ENCODE measurements around the gene POLR1C. TPM values are rescaled to one million over a fixed set of nuclear protein-coding genes. Genes with fewer than 3 reads are reported as not detected.
"Not testable (repeated sequence)": the region's sequence is repeated elsewhere in the genome, so short reads cannot be mapped to it uniquely, and the experiment has no call there.

Gene POLR1C
- total RNA-seq, 2 donors from 2014 or later, result 19.6 to 26.9 TPM

DNA sequence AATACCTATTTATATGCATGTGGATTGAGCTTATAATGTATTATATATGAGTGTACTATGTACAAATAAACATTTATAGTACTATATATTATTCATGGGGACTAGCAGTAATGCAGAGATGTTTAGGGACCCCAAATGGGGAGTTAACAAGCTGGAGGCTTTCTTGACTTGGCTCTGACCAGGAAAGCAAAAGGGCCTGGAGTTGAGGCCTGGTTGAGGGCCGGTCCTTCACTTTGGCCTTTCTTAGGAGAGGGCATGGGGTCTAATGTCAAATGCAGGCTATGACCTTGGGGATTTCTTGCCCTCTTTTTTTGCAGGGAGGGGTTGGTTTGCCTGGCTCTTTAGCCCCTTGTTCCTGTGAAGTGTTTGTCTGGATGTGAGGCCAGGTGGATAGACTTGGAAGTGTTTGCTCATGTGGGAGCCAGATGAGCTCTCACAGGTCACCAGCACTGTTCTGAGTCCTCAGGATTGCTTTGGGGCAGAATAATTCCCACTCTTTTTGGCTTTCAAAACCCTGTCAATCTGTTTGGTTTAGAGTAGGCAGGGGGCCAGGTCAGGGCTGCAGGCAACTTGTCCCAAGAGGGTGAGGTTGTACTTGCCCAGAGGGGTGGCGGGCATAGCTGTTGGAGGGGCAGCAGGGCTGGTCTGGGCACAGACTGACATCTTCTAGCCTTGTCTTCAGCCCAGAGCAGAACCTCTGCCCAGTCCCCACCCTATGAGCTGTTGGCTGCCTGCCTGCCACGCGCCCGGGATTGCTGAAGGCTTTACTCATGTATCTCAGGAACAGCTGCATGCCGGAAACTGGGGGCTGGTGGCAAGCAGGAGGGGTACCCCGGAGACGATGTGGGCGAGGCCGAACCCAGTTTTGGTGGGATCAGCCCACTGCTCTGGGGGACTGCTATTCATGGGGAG, 24.9 kb upstream of the POLR1C start:
- DNase-seq, result peak in 1 of 2 donors; percentile 70
- intact Hi-C loops (cut with DNase I, micrococcal nuclease), result no loop called here
- ATAC-seq, result peak; percentile 70

DNA sequence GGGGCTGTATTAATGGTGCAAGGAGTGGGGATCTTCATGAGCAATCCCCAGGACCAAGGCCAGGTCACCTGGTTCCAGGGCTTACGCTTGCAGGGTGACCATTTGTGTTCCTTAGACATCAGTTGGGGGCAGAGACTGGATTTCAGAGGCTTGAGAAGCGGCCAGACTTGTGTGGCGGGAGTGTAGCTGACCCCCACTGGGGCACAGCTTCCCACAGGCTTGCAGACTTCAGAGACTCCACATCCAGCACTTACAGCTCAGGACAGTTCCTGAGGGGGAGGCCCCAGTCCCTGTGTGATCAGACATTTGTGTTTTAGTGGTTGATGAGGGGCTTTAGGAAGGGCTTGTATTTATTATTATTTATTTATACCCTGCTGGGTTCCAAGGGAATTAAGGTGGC, 24.2 kb upstream of the POLR1C start:
- intact Hi-C loops (cut with DNase I, micrococcal nuclease), result no loop called here
- DNase-seq, result no peak
- no peak for ATAC-seq

DNA sequence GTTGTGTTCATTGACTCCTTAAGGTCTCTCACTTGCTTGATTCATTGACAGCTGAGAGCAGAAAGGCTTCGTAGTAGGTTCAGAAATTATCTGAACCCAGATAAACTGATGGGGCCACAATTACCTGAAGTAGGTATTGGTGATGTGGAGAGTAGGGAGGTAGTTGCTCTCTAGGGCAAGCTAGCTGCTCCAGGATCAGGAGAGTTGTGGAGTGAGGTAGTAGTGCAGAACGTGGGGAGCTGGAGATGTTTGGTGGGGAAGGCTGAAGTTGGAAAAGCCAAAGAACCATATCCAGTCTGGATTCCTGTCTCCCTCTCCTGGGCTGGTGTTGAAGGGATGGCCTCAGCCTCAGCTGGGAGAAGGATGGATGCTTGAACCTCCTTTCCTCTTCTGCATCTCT, 23.7 kb upstream of the POLR1C start:
- intact Hi-C loops (cut with DNase I, micrococcal nuclease), result no loop called here
- no peak for DNase-seq
- no peak for ATAC-seq

DNA sequence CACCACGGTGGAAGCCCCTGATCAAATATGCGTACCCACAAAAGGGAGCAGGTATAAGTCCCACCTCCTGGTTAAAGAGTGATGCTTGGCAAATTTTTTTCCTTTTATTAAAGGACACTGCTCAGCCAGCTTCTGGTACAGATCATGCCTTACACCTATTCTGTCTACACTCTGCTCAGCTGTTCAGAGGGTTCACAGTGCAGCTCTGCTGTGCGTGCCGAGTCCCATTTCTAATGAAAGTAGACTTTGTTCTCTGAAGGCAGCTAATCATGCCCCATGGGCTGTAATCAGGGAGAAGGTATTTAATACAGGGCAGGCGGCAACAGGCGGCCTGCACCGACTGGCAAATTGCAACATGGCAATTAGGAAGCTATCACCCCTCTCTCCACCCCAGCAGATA, 23.1 kb upstream of the POLR1C start:
- ATAC-seq (no peak), DNase-seq (no peak)
- intact Hi-C loops (cut with DNase I, micrococcal nuclease), result no loop called here

DNA sequence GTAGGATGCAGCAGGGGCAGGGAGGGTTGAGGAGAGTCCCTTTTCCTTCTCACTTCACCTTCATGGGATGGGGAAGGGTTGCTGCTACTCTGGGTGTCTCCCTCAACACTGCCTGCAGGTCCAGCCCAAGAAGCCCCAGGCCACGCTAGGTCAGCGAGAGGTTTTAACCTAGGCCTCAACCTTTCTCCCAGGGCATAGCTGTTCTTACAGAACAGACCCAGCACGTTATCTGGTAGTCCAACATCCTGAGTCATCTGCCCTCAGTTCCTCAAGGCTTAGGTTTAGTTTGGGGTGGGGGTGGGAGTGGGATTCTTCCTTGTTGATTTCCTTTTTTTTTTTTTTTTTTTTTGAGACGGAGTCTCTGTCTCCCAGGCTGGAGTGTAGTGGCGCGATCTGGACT, 22.6 kb upstream of the POLR1C start:
- intact Hi-C loops (cut with DNase I, micrococcal nuclease), result no loop called here
- no peak for ATAC-seq
- no peak for DNase-seq

DNA sequence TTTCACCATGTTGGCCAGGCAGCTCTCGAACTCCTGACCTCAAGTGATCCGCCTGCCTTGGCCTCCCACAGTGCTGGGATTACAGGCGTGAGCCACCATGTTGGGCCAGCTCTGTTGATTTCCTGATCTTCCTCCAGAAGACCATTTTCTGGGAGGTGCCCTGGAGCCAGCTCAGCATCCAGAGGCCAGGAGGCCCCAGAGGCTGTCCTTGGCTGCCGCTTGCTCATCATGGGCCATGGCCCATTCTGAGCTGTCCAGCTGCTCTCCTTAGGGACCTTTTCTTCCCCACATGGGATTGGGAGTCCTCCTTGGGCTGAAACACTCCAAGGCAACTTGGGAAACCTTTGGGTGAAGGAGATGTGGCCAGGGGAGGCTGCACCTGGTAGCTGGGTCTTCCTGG, 22.1 kb upstream of the POLR1C start:
- intact Hi-C loops (cut with DNase I, micrococcal nuclease), result loop anchor here in 1 of 2 donors (5.0 kb wide), 1 partner anchor 42 kb away; no protein-coding TSS in a partner anchor
- DNase-seq (no peak), ATAC-seq (no peak)

DNA sequence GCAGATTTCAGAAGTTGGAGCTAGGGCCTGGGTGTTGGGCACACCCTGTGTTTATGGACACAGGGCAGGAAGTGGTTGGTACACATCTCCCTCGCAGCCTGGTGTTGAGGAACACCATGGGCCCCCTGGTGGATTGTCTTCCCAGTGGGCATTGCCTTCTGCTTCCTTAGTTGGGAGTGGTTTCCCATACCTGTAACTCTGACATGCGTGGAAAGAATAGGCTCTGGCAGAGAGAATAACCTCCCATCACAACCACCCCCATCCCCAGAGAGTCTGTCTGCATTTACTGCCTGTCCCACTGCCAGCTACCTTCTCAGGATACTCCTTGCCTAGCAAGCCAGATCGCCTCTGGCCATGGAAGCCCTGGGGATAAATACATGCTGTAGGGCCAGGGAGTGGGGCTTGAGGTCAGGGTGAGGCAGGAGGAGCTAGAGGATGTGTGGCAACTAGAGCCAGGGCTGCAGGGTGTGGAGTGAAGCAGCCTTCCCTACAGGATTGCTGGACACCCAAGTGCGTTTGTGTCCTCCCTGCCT, 21.4 kb upstream of the POLR1C start:
- intact Hi-C loops (cut with DNase I, micrococcal nuclease), result loop anchor here in 1 of 2 donors (5.0 kb wide), 1 partner anchor 43 kb away; no protein-coding TSS in a partner anchor
- ATAC-seq (peak; percentile 88), DNase-seq (no peak)

DNA sequence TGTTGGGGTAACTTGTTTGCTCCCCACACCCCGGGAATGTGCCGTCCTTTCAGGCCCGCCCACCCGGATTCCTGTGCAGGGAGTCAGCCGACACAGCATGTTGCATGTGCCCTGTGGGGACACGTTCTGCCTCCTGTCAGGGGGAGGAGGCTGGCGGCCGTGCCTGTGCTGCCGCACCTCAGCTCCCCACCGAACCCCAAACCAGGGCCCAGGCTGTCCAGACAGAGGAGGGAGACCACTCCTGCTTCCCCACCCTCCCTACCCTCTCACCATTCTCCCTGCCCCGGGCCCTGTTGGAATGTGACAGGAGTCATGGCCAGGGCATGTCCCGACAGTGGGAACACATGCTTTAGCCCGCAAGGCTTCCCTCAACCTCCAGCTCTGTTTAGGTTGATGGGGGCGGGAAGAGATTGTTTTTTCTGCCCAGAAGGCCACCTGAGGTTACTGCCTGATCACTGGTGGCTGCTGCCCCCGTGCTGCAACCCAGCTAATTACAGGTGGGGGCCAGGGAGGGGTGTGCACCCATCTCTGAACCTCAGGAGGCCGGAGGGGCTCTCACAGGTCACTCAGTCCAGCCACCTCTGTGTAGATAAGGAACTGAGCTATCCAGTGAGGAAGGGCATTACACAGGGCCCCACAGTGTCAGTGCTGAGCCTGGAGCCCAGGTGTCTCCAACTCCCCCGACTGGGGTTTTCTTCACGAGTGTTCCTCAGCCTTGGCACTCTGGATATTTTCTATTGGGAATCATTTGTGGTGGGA, 20.3 kb upstream of the POLR1C start:
- DNase-seq (no peak), ATAC-seq (peak; percentile 23)
- intact Hi-C loops (cut with DNase I, micrococcal nuclease), result loop anchor here in 1 of 2 donors (5.0 kb wide), 1 partner anchor 44 kb away; no protein-coding TSS in a partner anchor

DNA sequence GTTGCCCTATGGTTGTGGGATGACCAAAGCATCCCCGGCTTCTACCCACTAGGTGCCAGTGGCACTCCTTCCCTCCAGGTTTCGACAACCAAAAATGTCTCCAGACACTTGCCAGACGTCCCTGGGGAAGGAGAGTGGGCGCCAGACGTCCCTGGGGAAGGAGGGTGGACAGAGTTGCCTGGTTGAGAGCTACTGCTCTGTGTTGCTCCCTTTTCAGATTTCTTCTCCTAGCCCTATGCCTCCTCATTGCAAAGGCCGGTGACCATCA, 19.8 kb upstream of the POLR1C start:
- intact Hi-C loops (cut with DNase I, micrococcal nuclease), result loop anchor here in 1 of 2 donors (5.0 kb wide), 1 partner anchor 45 kb away; no protein-coding TSS in a partner anchor
- DNase-seq, result no peak
- no peak for ATAC-seq

DNA sequence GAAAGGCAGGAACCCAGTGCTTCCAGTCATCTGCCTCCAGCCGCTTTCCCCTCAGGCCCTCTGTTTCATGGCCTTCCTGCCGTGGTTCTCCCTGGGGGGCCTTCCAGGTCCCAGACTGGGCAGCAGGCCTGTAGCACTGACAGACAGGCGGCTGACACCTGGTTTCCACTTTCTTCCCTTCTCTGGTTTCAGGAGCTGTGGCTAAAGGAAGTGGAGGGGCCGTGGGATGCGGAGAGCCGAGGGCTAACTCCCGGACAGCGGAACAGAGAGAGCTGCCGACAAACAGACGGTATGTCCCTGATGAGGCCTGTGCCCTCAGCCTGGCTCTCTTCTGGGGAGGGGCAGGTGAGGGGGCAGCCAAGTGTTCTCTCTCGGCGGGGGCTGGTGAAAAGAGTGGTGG, 19.2 kb upstream of the POLR1C start:
- ATAC-seq, result no peak
- DNase-seq, result no peak
- intact Hi-C loops (cut with DNase I, micrococcal nuclease), result loop anchor here in 1 of 2 donors (5.0 kb wide), 1 partner anchor 45 kb away; no protein-coding TSS in a partner anchor

DNA sequence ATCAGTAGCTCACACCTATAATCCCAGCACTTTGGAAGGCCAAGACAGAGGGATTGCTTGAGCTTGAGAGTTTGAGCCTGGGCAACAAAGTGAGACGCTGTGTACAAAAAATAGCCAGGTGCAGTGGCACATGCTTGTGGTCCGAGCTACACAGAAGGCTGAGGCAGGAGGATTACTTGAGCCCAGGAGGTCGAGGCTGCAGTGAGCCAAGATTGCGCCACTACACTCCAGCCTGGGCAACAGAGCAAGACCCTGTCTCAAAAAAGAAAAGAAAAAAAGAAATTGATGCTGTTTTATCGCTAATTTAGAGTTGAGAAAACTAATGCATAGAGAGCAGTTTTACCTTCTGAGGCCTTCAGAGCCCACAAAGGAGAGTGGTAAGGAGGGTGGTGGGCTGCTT, 18.6 kb upstream of the POLR1C start:
- intact Hi-C loops (cut with DNase I, micrococcal nuclease), result loop anchor here in 1 of 2 donors (5.0 kb wide), 1 partner anchor 46 kb away; no protein-coding TSS in a partner anchor
- not testable (repeated sequence) for ATAC-seq

DNA sequence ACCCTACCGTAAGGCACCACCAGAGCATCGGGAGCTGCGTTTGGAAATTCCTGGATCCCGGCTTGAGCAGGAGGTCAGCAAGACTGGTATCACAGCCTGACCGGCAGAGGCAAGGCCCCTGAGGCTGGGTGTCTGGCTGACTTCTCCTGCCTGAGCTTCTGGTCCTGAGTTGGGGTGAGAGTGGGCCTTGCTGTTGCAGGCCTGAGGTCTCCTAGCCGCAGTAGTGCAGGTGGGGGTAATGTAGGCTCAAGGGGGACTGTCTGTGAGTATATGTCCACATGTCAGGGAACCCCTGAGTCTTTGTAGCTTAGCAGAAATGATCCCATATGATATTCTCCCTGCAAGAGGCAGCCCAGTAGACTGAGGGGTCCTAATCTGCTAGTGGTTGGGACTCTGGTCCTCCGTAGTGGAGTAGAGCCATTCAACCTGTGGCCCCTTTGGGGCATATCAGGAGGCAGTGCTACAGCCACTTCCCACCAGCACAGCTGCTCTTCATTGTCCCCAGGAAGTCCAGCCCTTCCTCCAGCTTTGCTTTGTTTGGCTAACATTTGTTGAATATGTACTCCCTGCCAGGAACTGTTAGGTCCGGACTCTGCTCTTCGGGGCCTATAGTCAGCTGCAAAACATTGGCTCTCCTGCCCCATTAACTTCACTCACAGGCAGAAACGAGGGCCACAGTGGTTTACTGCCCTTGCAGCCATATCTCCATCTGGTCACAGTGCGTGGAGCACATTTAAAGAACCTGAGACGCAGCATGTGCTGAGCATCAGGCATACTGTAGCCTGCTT, 17.7 kb upstream of the POLR1C start:
- ATAC-seq, result no peak
- DNase-seq, result no peak
- intact Hi-C loops (cut with DNase I, micrococcal nuclease), result loop anchor here in 1 of 2 donors (5.0 kb wide), 1 partner anchor 47 kb away; no protein-coding TSS in a partner anchor

More for the DNA sequence above, 18.6 kb upstream of the POLR1C start:
- DNase-seq, result not testable (repeated sequence)

DNA sequence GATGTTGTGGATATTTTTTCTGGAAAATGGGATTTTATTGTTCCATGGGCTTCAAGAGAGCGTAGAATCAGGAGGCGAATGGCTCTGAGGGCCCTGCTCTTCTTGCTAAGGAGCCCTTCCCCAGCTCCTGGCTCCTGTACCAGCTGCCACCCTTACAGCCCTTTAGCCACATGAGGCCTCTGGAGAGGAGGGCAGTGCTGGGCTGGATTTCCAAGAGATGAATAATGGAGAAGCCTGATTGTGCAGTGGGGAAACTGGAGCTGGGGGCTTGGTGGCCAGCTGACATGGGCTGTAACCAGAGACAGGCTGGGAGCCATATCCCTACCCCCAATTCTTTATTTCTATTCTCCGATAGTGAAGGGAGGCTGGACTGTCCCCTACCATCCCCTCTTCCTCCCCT, 16.0 kb upstream of the POLR1C start:
- DNase-seq (no peak), ATAC-seq (no peak)
- intact Hi-C loops (cut with DNase I, micrococcal nuclease), result loop anchor here (10.0 kb wide), 2 partner anchors 46 to 236 kb away; partner anchors contain the start of gene DLK2 (in 1 of the 2)

DNA sequence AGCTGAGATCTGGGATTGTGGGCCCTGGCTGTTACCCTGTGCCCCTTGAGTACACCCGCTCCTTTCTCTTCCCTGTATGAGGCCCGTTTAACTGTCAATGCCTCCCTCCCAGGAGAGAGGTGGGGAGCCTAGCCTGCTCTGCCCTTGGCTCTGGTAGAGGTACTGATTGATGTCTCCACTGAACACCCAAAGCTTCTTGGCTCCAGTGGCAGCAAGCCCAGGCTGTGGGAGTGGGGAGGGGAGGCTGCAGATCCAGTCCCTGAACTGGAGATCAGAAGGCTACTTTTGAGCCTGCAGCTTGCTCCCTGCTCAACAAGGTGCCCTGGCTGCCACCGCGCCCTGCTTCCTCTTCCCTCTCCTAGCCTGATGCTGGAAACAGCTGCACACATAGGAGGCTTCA, 14.2 kb upstream of the POLR1C start:
- intact Hi-C loops (cut with DNase I, micrococcal nuclease), result loop anchor here (10.0 kb wide), 2 partner anchors 48 to 238 kb away; partner anchors contain the start of gene DLK2 (in 1 of the 2)
- DNase-seq, result no peak
- ATAC-seq, result no peak

DNA sequence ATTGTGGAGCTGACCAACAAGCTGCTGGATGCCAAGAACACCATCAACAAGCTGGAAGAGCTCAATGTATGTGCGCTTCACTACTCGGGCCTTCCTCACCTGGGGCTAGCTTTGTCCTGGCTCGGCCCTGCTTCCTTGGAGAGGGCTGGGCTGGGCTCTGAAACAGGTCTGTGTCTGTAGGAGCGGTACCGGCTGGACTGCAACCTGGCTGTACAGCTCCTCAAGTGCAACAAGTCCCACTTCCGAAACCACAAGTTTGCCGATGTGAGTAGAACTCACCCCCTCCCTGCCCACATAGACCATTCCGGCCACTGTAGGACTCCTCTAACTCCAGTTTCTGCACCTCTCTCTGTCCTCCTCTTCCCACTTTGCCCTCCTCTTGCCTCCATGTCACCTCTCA, 13.4 kb upstream of the POLR1C start:
- DNase-seq, result no peak
- no peak for ATAC-seq
- intact Hi-C loops (cut with DNase I, micrococcal nuclease), result loop anchor here (10.0 kb wide), 2 partner anchors 49 to 239 kb away; partner anchors contain the start of gene DLK2 (in 1 of the 2)

DNA sequence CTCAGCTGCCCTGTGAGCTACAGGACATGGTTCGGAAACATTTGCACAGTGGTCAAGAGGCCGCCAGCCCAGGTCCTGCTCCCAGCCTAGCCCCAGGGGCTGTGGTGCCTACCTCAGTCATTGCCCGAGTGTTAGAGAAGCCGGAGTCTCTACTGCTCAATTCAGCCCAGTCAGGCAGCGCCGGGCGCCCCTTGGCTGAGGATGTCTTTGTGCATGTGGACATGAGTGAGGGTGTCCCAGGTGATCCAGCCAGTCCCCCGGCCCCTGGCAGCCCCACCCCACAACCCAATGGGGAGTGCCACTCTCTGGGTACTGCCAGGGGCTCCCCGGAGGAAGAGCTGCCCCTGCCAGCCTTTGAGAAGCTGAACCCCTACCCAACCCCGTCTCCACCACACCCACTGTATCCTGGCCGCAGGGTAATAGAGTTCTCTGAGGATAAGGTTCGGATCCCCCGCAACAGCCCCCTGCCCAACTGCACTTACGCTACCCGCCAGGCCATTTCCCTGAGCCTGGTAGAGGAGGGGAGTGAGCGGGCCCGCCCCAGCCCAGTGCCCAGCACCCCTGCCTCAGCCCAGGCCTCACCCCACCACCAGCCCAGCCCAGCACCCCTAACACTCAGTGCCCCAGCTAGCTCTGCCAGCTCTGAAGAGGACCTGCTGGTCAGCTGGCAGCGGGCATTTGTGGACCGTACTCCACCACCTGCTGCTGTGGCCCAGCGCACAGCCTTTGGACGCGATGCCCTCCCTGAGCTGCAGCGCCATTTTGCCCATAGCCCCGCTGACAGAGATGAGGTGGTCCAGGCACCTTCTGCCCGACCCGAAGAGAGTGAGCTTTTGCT, 11.9 kb upstream of the POLR1C start:
- intact Hi-C loops (cut with DNase I, micrococcal nuclease), result loop anchor here (10.0 kb wide), 2 partner anchors 50 to 240 kb away; partner anchors contain the start of gene DLK2 (in 1 of the 2)
- DNase-seq (no peak), ATAC-seq (no peak)

DNA sequence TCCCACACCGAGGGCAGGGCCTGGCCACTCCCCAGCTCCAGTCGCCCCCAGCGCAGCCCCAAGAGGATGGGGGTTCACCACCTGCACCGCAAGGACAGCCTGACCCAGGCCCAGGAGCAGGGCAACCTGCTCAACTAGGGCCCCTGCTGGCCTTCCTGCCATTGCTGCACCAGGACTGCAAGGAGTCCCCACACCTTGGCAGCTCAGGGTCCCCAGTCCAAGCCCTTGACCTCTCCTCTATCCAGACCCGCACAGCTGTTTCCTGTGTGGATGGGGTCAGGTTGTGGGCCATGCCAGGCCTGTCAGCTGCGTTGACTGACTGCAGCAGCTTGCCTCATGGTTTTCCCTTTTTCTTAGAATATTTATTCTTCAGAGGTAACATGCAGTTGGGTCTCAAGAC, 11.2 kb upstream of the POLR1C start:
- DNase-seq (no peak), ATAC-seq (no peak)
- intact Hi-C loops (cut with DNase I, micrococcal nuclease), result loop anchor here (10.0 kb wide), 2 partner anchors 51 to 241 kb away; partner anchors contain the start of gene DLK2 (in 1 of the 2)

All from left colon (tissue), 2 donors.